ENCODE data around the gene HMCN2. TPM values are rescaled to one million over a fixed set of nuclear protein-coding genes. Genes with fewer than 3 reads are reported as not detected.

Gene HMCN2
- polyA plus RNA-seq, 3 donors = 0.83 to 0.89 (median 0.86) TPM

DNA sequence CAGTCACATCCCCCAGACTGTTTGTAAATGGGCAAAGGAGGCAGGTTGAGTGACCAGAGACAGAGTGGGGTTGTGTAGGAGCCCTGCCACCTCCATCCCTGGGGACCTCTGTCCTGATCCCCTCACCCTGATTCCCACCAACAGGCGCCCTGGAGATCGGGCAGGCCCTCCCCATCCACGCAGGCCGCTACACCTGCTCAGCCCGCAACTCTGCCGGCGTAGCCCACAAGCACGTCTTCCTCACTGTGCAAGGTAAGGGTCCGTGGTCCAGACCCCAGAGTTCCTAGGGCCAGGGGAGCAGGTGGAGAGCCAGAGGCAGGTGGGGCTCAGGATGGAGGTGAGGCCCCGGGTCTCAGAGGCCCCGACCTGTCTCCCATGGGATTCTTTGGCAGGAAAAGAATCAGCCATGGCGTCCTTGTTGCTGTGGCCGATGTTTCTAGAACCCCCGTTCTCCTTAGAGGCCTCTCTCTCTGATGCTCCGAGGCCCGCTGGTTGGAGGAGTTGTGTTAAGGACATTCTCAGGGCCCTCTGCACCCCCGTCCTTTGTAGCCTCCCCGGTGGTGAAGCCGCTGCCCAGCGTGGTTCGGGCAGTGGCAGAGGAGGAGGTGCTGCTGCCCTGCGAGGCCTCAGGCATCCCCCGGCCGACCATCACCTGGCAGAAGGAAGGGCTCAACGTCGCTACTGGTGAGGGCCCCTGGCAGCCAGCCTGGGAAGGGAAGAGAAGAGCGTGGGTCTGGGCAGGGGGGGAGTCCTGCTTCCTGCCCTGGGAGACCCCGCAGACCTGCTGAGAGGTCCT lies 137.3 kb downstream of the HMCN2 start:
- no peak for DNase-seq (ENCODE audit: low read depth in 3 of 3, low spot score in 2 of 3)

- DNase-seq (ENCODE audit: low read depth in 3 of 3, low spot score in 2 of 3) = no peak
These were observed 140.2 kb downstream of the HMCN2 start for GRCh38 chr9:130405657-130406257.

DNA sequence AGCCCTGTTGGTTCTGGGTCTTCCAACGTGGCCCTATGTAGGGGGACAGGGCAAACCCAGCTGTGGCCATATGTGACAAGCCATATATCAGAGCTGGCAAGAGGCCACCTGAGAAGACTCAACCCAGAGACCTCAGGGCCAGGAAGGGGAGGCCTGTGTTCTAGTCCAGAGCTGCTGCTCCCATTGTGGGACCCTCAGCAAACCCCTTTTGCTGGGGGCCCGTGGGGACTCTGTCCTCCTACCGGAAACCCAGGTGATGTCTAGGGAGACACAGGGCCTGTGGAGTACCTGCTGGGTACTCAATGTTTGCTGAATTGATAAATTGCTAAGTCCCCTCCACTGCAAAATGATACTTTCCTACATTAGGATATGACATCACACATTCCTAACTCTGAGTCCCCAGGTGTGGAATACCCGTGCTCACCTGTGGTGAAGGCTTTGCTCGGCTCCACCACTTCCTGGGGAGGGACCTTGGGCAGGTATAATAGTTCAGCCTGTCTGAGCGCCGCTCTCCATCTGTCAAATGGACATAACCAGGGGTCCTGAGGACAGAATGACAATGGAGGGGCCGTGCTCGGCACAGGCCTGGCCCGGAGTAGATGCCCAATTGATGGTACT lies 140.8 kb downstream of the HMCN2 start:
- no peak for DNase-seq (ENCODE audit: low read depth in 3 of 3, low spot score in 2 of 3)

DNA sequence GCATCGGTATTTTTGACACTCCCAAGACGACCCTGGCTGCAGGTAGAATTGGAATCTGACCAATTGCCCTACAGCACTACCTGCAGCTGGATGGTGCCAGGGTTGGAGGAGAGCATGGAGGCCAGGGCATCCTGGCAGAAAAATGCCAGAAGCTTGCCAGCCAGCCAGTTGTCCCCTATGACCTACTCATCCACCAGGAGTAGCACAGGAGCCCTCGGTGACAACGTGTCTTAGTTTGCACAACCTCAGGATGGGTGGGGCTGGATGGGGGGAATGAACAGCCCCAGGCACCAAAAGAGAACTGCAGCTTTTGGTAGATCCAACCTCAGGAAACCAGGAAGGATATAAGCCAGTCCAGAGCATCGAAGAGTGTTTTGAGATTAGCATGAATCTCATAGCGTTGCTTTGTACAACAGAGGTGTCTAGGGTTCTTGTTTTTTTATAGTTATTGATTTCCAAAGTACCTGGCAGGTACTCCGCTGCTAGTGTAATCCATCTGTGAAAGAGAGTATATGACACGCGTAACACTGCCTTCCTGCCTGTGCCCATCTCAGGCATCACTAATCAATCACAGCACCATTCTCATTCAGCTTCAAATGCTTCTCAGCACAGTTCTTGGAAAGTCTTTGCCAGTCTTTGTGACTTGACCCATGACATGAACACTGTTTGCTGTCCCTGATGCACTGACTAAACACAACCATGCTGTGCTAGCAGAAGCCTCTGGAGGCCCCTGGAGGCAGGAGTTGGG lies 142.5 kb downstream of the HMCN2 start:
- no peak for DNase-seq (ENCODE audit: low read depth in 3 of 3, low spot score in 2 of 3)

GRCh38 chr9:130408669-130409068 lies 143.1 kb downstream of the HMCN2 start:
- no peak for DNase-seq (ENCODE audit: low read depth in 3 of 3, low spot score in 2 of 3)

DNA sequence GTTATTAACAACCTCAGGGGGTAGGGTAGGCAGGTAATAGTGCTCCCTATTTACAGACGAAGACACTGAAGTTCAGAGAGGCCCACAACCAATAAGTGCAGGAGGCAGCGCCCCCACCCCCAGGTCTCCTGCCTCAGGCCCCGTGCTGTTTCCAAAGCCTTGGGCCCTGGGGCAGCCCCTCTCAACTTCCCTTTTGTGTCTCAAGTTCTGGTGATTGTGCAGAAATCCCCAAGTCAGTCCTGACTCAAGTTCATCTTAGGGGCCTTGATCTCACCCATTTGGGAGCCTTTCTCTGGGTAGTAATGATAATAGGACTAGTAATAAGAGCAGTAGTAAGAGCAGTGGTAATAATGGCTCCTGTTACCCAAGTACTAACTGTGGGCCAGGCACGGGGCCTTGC lies 143.7 kb downstream of the HMCN2 start:
- no peak for DNase-seq (ENCODE audit: low read depth in 3 of 3, low spot score in 2 of 3)

GRCh38 chr9:130410443-130410842 lies 144.9 kb downstream of the HMCN2 start:
- no peak for DNase-seq (ENCODE audit: low read depth in 3 of 3, low spot score in 2 of 3)

- DNase-seq (ENCODE audit: low read depth in 3 of 3, low spot score in 2 of 3) = no peak
These were observed 146.0 kb downstream of the HMCN2 start for GRCh38 chr9:130411566-130411915.

- no peak for DNase-seq (ENCODE audit: low read depth in 3 of 3, low spot score in 2 of 3)
These were observed 148.6 kb downstream of the HMCN2 start for GRCh38 chr9:130414081-130414731.

DNA sequence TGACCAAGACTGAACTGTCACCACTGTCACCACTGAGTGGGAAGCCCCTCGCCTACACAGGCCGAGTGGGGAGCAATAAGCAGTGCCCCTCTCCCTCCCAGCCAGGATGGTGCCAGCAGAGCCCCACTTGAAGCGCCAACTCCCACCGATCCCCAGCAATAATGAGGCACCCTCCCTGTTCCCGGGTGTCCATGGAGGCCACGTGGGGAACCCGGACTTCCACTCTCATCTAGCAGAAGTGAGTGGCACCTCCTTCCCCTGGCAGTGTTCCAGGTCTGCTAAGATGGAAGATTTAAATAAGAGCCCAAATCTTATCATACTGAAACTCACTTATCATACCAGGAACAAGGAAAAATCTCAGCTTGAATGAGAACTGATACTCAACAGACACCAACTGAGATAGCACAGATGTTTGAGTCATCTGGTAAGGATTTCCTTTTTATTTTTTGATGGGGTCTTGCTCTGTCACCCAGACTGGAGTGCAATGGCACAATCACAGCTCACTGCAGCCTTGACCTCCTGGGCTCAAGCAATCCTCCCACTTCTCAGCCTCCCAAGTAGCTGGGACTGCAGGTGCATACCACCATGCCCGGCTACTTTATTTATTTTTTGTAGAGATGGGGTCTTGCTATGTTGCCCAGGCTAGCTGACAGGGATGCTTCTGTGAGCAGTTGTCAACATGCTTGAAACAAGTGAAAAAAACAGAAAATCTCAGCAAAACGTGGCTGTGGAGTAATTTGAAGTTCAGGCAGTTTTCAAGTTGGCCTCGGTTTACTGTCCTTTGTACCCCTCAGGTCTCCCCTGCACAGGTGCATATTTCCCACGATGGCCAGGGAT lies 149.6 kb downstream of the HMCN2 start:
- DNase-seq (ENCODE audit: low read depth in 3 of 3, low spot score in 2 of 3) = no peak

DNA sequence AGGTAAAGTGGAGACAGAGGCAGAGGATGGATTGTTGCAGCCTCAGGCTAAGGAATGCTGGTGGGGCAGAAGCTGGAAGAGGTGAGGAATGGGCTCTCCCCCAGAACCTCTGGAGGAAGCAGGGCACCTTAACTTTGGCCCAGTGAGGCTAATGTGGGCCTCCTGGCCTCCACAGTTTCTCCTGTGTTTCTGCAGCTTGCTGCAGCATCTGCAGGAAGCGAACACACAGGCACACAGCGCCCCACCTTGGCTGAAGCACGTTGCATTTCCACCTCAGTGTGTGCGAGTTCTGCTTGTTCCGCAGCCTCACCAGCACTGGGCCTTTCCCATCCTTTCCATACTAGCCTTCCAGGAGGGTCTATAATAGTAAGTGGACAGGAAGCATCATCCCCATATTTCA lies 152.0 kb downstream of the HMCN2 start:
- no peak for DNase-seq (ENCODE audit: low read depth in 3 of 3, low spot score in 2 of 3)

DNA sequence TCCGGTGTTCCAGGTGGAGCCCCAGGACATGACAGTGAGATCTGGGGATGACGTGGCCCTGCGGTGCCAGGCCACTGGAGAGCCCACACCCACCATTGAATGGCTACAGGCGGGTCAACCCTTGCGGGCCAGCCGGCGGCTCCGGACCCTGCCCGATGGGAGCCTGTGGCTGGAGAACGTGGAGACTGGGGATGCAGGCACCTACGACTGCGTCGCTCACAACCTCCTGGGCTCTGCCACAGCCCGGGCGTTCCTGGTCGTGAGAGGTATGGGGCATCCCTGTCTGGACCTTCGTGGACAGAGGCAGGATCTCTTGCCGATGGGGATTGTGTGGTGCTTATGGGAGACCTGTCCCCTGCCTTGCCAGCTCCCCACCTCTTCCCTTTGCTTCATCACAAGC lies 153.2 kb downstream of the HMCN2 start:
- no peak for DNase-seq (ENCODE audit: low read depth in 3 of 3, low spot score in 2 of 3)

DNA sequence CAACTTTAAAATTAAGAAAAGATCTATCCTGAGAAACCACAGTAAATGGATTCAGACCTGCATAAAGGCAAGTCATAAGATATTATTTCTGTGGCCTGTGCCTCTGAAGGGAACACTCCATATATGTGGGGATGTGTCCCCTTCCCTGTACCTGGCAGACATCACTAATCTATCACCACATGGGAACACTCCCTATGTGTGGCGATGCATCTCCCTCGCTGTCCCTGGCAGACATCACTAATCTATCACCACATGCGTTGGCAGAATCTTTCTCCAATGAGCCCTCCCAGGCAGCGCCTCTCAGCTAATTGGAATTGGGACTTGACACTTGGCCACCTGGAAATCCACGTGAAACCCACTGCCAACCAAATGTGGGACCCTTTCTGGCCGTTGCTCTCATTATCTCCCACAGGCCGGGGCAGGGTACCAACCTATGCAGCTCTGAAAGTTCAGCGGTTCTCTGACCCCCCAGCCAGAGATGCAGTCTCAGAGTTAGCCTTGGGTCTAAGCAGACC lies 154.0 kb downstream of the HMCN2 start:
- DNase-seq (ENCODE audit: low read depth in 3 of 3, low spot score in 2 of 3) = no peak

- no peak for DNase-seq (ENCODE audit: low read depth in 3 of 3, low spot score in 2 of 3)
These were observed 155.7 kb downstream of the HMCN2 start for GRCh38 chr9:130421154-130421801.

GRCh38 chr9:130421802-130422276 lies 156.3 kb downstream of the HMCN2 start:
- no peak for DNase-seq (ENCODE audit: low read depth in 3 of 3, low spot score in 2 of 3)

- DNase-seq (ENCODE audit: low read depth in 3 of 3, low spot score in 2 of 3) = no peak
These were observed 157.0 kb downstream of the HMCN2 start for GRCh38 chr9:130422546-130422945.

- DNase-seq (ENCODE audit: low read depth in 3 of 3, low spot score in 2 of 3) = no peak
These were observed 157.7 kb downstream of the HMCN2 start for GRCh38 chr9:130423272-130423671.

DNA sequence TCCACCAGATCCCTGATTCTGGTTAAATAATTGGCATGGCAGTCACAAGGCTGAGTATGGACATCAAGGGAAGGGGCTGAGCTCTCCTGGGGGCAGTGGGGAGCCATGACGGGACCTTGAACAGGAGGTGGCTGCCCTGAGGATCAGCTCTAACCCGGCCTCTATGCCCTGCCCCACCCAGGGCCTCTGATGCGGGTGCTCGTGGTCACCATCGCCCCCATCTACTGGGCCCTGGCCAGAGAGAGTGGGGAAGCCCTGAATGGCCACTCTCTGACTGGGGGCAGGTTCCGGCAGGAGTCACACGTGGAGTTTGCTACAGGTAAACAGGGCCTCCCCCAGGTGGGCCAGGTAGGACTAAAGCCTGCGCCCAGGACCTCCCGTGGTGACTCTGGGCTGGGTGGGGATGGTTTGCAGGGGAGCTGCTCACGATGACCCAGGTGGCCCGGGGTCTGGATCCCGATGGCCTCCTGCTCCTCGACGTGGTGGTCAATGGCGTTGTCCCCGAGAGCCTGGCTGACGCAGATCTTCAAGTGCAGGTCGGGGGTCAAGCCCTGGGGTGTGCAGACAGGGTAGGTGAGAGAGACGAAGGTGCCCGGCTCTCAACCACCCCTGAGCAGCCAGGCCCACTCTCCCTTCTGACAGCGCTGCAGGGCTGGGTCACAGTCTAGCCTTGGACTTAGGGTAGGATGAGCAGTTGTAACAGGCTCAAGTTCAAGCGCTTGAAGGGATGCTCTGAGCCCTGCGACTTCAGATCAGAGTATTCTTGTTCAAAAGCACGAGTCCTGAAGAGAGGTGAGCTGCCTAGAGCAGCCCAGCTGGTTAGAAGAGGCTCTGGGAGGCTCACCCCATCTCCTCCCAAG lies 159.3 kb downstream of the HMCN2 start:
- no peak for DNase-seq (ENCODE audit: low read depth in 3 of 3, low spot score in 2 of 3)

Measured in right renal cortex interstitium (tissue), 3 donors.